ENCODE data around the gene CEP83. TPM values are rescaled to one million over a fixed set of nuclear protein-coding genes. Genes with fewer than 3 reads are reported as not detected.

Gene CEP83
- total RNA-seq, 6 donors from 2014 or later: 9.7 to 40.9 (median 16.2) TPM

GRCh38 chr12:94503619-94504018, 44.0 kb upstream of the CEP83 start:
- TF ChIP-seq POLR2AphosphoS5 (IDR thresholded peaks at IDR 0.05): no peak
- TF ChIP-seq POLR2A (IDR thresholded peaks at IDR 0.05): no peak
- no peak for TF ChIP-seq CTCF (IDR thresholded peaks at IDR 0.05)
- no peak for TF ChIP-seq EP300 (IDR thresholded peaks at IDR 0.05)
- Histone ChIP-seq H3K9me3 (peaks cover 0 to 4% (median 0%) of the 10 kb centered on the region in 4 donors), H3K27me3 (no peaks in the 10 kb centered on the region), H3K4me1 (no peaks in the 10 kb centered on the region), H3K4me3 (no peak overlapping the region), H3K27ac (no peak overlapping the region), H3K36me3 (no peaks in the 10 kb centered on the region)
- ATAC-seq (ENCODE audit: low FRiP score in 2 of 2) (no peak), DNase-seq (no peak)
- WGBS, 2 donors: 0 to 100% methylated on average over 1 of the region's 1 CpG

GRCh38 chr12:94500831-94501567, 41.3 kb upstream of the CEP83 start:
- Histone ChIP-seq H3K36me3 (no peaks in the 10 kb centered on the region), H3K9me3 (peaks cover 0 to 4% (median 0%) of the 10 kb centered on the region in 4 donors), H3K27me3 (no peaks in the 10 kb centered on the region), H3K4me1 (no peaks in the 10 kb centered on the region), H3K4me3 (no peak overlapping the region), H3K27ac (no peak overlapping the region)
- 58 to 82% methylated on average over 3 of the region's 3 CpGs for WGBS, 2 donors
- DNase-seq: no peak
- TF ChIP-seq CTCF (IDR thresholded peaks at IDR 0.05) (no peak), EP300 (IDR thresholded peaks at IDR 0.05) (no peak)
- no peak for ATAC-seq (ENCODE audit: low FRiP score in 2 of 2)

- Histone ChIP-seq H3K27ac (no peak overlapping the region), H3K4me1 (no peaks in the 10 kb centered on the region), H3K4me3 (no peak overlapping the region), H3K36me3 (no peaks in the 10 kb centered on the region), H3K27me3 (no peaks in the 10 kb centered on the region), H3K9me3 (peaks cover 0 to 4% (median 0%) of the 10 kb centered on the region in 4 donors)
- no peak for DNase-seq
- no peak for TF ChIP-seq CTCF (IDR thresholded peaks at IDR 0.05)
- TF ChIP-seq POLR2A (IDR thresholded peaks at IDR 0.05): no peak
- TF ChIP-seq POLR2AphosphoS5 (IDR thresholded peaks at IDR 0.05): no peak
- TF ChIP-seq EP300 (IDR thresholded peaks at IDR 0.05): no peak
- ATAC-seq (ENCODE audit: low FRiP score in 2 of 2): no peak
- WGBS, 2 donors: 86 to 94% methylated on average over 3 of the region's 3 CpGs
Observed at GRCh38 chr12:94498698-94499097, 39.0 kb upstream of the CEP83 start.

- WGBS, 2 donors: 95 to 97% methylated on average over 8 of the region's 8 CpGs
- ATAC-seq (ENCODE audit: low FRiP score in 2 of 2) (no peak), DNase-seq (peak in 1 of 2 donors; percentile 19)
- TF ChIP-seq CTCF (IDR thresholded peaks at IDR 0.05) (no peak), POLR2A (IDR thresholded peaks at IDR 0.05) (no peak), EP300 (IDR thresholded peaks at IDR 0.05) (no peak), POLR2AphosphoS5 (IDR thresholded peaks at IDR 0.05) (no peak)
- H3K27me3 ChIP-seq: no peaks in the 10 kb centered on the region
- peaks cover 0 to 4% (median 0%) of the 10 kb centered on the region in 4 donors for H3K9me3 ChIP-seq
- H3K27ac ChIP-seq: no peak overlapping the region
- no peaks in the 10 kb centered on the region for H3K4me1 ChIP-seq
- no peaks in the 10 kb centered on the region for H3K36me3 ChIP-seq
- no peak overlapping the region for H3K4me3 ChIP-seq
Observed at GRCh38 chr12:94498073-94498472, 38.4 kb upstream of the CEP83 start.
